GM12878 (cell line): ENCODE data around the gene TADA2A. TPM values are rescaled to one million over a fixed set of nuclear protein-coding genes. Genes with fewer than 3 reads are reported as not detected.

ENCODE experiments used
- BHLHE40 ChIP-seq, 2 experiments: fragments of 450-650 bp in 1 of 2; IDR thresholded peaks; 2 replicates each; pipeline ENCODE4 v1.6.1; 2011 to 2017; ENCODE audit warnings: low read depth in 2 of 2, borderline replicate concordance in 1 of 2, improper control_type of control experiment in 1 of 2, low read length in 1 of 2, mild to moderate bottlenecking in 1 of 2
- CBX3 ChIP-seq: fragments of 200-600 bp; sonication (generic); IDR thresholded peaks from 2 replicates; pipeline ENCODE4 v1.6.1; 2016; ENCODE audit warnings: low read depth, borderline replicate concordance
- CHD2 ChIP-seq: IDR thresholded peaks from 2 replicates; pipeline ENCODE4 v1.6.1; 2011; ENCODE audit warnings: low read depth, low read length, improper control_type of control experiment, borderline replicate concordance
- GATAD2B ChIP-seq: fragments of 450-650 bp; conservative IDR thresholded peaks from 2 replicates; pipeline ENCODE4 v1.6.1; 2017; ENCODE audit warnings: low read depth, mild to moderate bottlenecking, moderate library complexity
- MEF2A ChIP-seq: IDR thresholded peaks from 2 replicates; pipeline ENCODE4 v1.6.1; 2011; ENCODE audit warnings: low read depth, mild to moderate bottlenecking, low read length, moderate library complexity; ENCODE audit not compliant: insufficient read depth
- PML ChIP-seq: IDR thresholded peaks from 2 replicates; pipeline ENCODE4 v1.6.1; 2012; ENCODE audit warnings: low read length, inconsistent platforms
- POU2F2 ChIP-seq: IDR thresholded peaks from 3 replicates; pipeline ENCODE4 v1.6.1; 2011; ENCODE audit warnings: low read depth, mild to moderate bottlenecking, low read length, borderline replicate concordance
- RB1 ChIP-seq: fragments of 450-650 bp; formaldehyde crosslinking; IDR thresholded peaks from 2 replicates; pipeline ENCODE4 v1.6.1; 2017; ENCODE audit warnings: mild to moderate bottlenecking, borderline replicate concordance
- RBBP5 ChIP-seq: fragments of 200-600 bp; sonication (generic); conservative IDR thresholded peaks from 2 replicates; pipeline ENCODE4 v1.6.1; 2016
- ZBED1 ChIP-seq: IDR thresholded peaks from 2 replicates; pipeline ENCODE4 v1.6.1; 2016; ENCODE audit warnings: borderline replicate concordance
- polyA plus RNA-seq, 11 experiments: library from polyadenylated mRNA; depleted of rRNA in 4 of 11; unstranded in 6 of 11; stranded (reverse) in 5 of 11; fragments of >200 nt; fragmentation: Nextera tagmentation in 4 of 11; fragmentation: Illumina TruSeq in 1 of 11; extraction: Ambion mirVana in 4 of 11; extraction: Trizol in 1 of 11; gene quantifications; 1 replicate in 1 of 11; 2 replicates in 10 of 11; pipeline versions ENCODE4 v1.2.1 to v1.2.3, GENCODE V29; 2011 to 2016; ENCODE audit warnings: inconsistent platforms in 2 of 11, missing spikeins in 2 of 11, low read depth in 1 of 11
- total RNA-seq, 4 experiments: library from RNA; depleted of rRNA in 3 of 4; stranded (reverse); fragments of >200 nt in 3 of 4; fragmentation: Illumina TruSeq in 1 of 4; extraction: Trizol in 1 of 4; gene quantifications; 2 replicates each; pipeline versions ENCODE4 v1.2.1 to v1.2.3, GENCODE V29; 2013 to 2021
- TF ChIP-seq, protein P1 (sequence below): IDR thresholded peaks from 2 replicates; pipeline ENCODE4 v1.6.1; 2011; ENCODE audit warnings: borderline replicate concordance, low read depth, mild to moderate bottlenecking, moderate library complexity, mixed read lengths, low read length; ENCODE audit not compliant: insufficient read depth; ENCODE audit errors: extremely low read length
- TF ChIP-seq, protein P2 (sequence below): fragments of 450-650 bp; formaldehyde crosslinking; IDR thresholded peaks from 2 replicates; pipeline ENCODE4 v1.5.0; 2022; ENCODE audit warnings: mild to moderate bottlenecking, missing genetic modification characterization
- TF ChIP-seq, protein P3 (sequence below): IDR thresholded peaks from 2 replicates; pipeline ENCODE4 v1.6.1; 2012; ENCODE audit warnings: low read depth, low read length, improper control_type of control experiment
- TF ChIP-seq, protein P4 (sequence below): IDR thresholded peaks from 2 replicates; pipeline ENCODE4 v1.6.1; 2011; ENCODE audit warnings: low read depth, low read length, improper control_type of control experiment, borderline replicate concordance
- TF ChIP-seq, protein P5 (sequence below): fragments of 450-650 bp; conservative IDR thresholded peaks from 2 replicates; pipeline ENCODE4 v1.6.1; 2017; ENCODE audit warnings: mild to moderate bottlenecking, moderate library complexity

The TADA2A gene
- total and polyA plus RNA-seq, 10 of the 15 experiments (the other 5 are each of a cell fraction or from before 2014, with no cell fraction given): 19.6 to 43.8 (median 34.1) TPM

DNA sequence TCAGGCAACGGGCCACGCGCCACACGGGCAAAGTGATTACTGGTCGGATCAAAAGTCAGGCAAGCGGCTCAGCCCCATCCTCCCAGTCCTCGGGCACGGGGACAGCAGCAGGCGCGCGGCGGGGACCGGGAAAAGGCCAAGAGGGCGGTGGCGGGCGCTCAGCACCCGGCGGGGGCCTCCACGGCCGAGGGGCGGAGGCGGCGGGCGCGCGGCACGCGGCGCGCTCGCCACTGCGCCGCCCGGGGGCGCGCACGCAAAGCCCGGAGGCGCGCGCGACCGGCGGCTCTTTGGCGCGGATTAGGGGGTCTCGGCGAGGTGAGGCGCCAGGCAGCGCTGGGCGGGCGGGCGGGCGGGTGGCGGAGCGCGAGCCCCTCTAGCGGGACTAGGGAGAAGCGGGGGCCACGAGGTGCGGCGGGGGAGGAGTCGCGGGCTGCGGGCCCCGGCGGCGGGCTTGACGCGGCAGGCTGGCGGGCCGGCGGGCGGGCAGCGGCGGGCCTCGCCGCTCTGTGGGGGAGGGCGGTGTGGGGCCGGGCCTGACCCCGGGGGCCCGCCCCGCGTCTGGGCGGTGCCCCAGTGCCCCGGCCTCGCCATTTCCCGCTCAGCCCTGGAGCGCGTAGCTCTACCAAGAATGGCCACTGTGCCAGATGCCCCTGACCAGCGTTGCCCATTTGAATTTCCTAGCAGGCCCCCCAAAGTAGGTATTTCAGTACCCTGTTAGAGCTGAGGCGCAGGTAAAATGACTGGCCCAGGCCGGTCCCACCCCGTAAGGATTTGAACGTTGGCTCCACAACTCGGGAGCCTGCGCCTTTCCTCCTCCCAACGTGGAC is at the start of gene TADA2A, which contains the start of gene ACACA (continued):
- TF ChIP-seq, protein P1, sequence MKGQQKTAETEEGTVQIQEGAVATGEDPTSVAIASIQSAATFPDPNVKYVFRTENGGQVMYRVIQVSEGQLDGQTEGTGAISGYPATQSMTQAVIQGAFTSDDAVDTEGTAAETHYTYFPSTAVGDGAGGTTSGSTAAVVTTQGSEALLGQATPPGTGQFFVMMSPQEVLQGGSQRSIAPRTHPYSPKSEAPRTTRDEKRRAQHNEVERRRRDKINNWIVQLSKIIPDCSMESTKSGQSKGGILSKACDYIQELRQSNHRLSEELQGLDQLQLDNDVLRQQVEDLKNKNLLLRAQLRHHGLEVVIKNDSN: no peak
- TF ChIP-seq, protein P2, sequence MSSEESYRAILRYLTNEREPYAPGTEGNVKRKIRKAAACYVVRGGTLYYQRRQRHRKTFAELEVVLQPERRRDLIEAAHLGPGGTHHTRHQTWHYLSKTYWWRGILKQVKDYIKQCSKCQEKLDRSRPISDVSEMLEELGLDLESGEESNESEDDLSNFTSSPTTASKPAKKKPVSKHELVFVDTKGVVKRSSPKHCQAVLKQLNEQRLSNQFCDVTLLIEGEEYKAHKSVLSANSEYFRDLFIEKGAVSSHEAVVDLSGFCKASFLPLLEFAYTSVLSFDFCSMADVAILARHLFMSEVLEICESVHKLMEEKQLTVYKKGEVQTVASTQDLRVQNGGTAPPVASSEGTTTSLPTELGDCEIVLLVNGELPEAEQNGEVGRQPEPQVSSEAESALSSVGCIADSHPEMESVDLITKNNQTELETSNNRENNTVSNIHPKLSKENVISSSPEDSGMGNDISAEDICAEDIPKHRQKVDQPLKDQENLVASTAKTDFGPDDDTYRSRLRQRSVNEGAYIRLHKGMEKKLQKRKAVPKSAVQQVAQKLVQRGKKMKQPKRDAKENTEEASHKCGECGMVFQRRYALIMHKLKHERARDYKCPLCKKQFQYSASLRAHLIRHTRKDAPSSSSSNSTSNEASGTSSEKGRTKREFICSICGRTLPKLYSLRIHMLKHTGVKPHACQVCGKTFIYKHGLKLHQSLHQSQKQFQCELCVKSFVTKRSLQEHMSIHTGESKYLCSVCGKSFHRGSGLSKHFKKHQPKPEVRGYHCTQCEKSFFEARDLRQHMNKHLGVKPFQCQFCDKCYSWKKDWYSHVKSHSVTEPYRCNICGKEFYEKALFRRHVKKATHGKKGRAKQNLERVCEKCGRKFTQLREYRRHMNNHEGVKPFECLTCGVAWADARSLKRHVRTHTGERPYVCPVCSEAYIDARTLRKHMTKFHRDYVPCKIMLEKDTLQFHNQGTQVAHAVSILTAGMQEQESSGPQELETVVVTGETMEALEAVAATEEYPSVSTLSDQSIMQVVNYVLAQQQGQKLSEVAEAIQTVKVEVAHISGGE: no peak
- TF ChIP-seq POU2F2 (peak; percentile 69; the same call in 1 of the 3 replicates), GATAD2B (peak; percentile 31), PML (peak; percentile 38; the same call in 1 of the 2 replicates), MEF2A (no peak), RBBP5 (no peak), CBX3 (no peak), BHLHE40 (IDR thresholded peaks at IDR 0.05; ENCODE audit: borderline replicate concordance in 1 of 2, low read depth in 2 of 2, low read length in 1 of 2) (peak; percentile 58 to 90), CHD2 (no peak), RB1 (peak; percentile 90; the same call in 1 of the 2 replicates), ZBED1 (no peak)
- TF ChIP-seq, protein P3, sequence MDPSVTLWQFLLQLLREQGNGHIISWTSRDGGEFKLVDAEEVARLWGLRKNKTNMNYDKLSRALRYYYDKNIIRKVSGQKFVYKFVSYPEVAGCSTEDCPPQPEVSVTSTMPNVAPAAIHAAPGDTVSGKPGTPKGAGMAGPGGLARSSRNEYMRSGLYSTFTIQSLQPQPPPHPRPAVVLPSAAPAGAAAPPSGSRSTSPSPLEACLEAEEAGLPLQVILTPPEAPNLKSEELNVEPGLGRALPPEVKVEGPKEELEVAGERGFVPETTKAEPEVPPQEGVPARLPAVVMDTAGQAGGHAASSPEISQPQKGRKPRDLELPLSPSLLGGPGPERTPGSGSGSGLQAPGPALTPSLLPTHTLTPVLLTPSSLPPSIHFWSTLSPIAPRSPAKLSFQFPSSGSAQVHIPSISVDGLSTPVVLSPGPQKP: no peak
- TF ChIP-seq, protein P4, sequence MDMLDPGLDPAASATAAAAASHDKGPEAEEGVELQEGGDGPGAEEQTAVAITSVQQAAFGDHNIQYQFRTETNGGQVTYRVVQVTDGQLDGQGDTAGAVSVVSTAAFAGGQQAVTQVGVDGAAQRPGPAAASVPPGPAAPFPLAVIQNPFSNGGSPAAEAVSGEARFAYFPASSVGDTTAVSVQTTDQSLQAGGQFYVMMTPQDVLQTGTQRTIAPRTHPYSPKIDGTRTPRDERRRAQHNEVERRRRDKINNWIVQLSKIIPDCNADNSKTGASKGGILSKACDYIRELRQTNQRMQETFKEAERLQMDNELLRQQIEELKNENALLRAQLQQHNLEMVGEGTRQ: no peak
- TF ChIP-seq, protein P5, sequence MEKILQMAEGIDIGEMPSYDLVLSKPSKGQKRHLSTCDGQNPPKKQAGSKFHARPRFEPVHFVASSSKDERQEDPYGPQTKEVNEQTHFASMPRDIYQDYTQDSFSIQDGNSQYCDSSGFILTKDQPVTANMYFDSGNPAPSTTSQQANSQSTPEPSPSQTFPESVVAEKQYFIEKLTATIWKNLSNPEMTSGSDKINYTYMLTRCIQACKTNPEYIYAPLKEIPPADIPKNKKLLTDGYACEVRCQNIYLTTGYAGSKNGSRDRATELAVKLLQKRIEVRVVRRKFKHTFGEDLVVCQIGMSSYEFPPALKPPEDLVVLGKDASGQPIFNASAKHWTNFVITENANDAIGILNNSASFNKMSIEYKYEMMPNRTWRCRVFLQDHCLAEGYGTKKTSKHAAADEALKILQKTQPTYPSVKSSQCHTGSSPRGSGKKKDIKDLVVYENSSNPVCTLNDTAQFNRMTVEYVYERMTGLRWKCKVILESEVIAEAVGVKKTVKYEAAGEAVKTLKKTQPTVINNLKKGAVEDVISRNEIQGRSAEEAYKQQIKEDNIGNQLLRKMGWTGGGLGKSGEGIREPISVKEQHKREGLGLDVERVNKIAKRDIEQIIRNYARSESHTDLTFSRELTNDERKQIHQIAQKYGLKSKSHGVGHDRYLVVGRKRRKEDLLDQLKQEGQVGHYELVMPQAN: peak; percentile 80
